GM18873 (cell line): ENCODE data around the gene CRB1.
"Not testable (repeated sequence)": the region's sequence is repeated elsewhere in the genome, so short reads cannot be mapped to it uniquely, and the experiment has no call there.

Experiments
- ATAC-seq: cut with Tn5 transposase; IDR thresholded peaks from one replicate; pipeline ENCODE4 v1.9.1; 2021; ENCODE audit warnings: mild to moderate bottlenecking, moderate library complexity, moderate number of reproducible peaks; ENCODE audit not compliant: unreplicated experiment, low FRiP score

CRB1 gene

DNA sequence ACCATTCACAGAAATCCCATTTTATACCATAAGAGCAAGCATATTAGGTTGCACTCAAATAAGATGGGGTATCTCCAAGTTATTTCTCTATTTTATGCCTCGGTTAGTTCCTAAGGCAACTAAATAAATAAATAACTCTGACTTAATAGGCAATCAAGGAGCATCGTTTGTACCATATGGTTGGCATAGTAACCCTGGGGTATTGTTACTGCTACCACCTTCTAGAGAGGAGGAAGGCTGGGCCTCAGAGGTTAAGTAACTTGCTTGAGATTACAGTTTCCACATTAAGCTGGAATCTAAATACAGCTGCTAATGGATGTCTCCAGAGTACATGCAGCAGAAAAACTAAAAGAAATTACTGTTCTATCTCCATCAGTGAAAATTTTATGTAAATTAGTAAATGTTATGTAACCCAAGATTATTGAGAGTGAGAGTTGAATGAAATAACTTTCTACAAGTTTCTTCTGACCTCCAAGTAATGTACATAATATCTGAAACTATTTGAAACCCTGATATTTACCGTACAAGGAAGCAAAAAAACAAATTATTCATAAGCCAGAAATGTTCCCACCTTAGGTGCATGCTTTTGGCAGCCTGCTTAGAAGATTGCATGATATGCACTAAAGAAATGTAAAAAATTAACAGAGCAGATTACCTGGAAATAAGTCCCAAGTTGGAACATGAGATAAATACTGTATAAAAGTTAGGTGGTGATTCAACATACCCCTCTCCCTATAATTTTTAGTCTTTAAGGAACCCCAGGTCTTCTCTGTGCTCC lies 127.0 kb downstream of the CRB1 start:
- no peak for ATAC-seq

DNA sequence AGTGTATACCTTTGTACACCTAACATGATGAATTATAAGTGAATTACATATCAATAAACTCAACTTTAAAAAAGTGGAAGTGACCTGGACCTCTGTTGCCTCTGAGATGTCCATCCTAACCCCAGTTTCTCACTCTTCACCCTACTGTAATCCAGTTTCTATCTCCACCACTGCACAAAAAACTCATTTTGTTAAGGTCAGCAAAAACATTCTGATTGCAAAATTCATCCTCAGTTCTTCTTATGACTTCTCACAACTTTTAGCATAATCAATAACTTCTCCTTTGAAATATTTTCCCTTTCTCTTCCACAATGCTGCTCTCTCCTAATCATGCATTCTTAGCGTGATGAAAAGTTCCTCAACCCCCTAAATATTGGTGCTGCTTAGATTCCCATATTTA lies 129.8 kb downstream of the CRB1 start:
- no peak for ATAC-seq

DNA sequence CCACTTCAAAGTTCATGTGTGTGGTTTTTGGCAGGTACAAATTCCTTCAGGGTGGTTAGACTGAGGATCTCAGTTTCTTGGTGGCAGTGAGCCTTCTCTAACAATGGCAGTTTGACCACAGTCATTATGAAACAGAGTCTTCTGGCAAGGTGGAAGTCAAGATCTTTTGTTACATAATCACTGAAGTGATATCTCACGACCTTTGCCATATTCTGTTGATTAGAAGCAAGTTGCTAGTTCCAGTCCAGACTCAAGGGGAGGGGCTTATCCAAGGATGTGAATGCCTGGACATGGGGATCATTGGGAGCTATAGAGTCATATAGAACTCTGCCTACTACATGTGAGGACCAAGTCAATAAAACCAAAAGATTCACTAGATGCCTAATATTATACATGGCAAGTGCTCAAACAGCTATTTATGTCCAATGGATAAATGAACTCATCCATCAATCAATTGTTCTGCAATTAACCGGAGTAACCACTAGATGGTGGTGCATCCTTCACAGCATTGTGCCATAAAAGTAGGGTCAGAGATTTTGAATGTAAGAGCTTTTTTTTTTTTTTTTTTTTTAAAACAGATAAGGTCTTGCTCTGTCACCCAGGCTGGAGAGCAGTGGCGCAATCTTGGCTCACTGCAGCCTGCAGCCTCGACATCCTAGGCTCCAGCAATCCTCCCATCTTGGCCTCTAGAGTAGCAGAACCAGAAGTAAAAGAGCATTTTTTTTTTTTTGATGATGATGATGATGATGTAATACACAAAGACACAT lies 131.9 kb downstream of the CRB1 start:
- ATAC-seq = no peak

DNA sequence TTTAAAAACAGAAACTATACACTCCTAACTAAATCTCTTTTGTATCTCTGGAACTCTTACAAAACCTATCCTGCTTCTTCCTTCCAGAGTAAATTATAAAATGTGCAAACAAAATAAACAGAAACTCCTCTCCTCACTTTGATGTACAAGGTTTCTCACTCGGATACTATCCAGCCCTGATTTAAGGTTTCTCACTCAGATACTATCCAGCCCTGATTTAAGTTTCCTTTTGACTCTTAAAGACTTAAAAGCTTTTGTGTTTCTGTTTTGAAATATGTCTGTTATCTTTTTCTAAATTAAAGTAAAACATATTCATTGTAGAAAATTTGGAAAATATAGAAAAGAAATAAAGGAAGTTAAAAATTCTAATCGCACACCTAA lies 132.5 kb downstream of the CRB1 start:
- ATAC-seq = no peak

DNA sequence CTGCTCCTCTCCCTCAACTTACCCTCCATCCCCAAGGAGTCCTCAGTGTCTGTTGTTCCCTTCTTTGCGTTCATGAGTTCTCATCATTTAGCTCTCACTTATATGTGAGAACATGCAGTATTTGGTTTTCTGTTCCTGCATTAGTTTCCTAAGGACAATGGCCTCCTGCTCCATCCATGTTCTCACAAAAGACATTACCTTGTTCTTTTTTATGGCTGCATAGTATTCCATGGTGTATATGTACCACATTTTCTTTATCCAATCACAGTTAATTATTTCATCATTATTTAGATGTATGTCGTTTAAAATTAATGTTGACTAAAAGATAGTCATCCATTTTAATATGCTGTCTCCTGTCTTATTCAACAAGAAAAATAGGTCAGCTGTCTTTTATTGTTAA lies 134.1 kb downstream of the CRB1 start:
- no peak for ATAC-seq

DNA sequence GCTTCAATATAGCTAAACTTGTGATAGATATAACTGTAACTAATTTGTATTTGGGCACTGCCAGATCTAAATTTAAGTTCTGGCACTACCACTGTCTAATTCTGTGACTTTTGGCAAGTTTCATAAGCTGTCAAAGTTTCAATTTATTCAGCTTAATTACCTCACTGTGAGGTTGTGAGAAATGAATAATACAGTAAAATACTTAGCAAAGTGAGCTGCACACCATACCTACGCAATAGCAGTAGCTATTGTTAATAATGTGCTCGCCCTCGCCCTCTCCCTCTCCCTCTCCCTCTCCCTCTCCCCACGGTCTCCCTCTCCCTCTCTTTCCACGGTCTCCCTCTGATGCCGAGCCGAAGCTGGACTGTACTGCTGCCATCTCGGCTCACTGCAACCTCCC lies 136.7 kb downstream of the CRB1 start:
- not testable (repeated sequence) for ATAC-seq

DNA sequence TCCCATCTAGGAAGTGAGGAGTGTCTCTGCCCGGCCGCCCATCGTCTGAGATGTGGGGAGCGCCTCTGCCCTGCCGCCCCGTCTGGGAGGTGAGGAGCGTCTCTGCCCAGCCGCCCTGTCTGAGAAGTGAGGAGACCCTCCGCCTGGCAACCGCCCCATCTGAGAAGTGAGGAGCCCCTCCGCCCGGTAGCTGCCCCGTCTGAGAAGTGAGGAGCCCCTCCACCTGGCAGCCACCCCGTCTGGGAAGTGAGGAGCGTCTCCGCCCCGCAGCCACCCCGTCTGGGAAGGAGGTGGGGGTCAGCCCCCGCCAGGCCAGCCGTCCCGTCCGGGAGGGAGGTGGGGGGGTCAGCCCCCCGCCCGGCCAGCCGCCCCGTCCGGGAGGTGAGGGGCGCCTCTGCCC lies 137.6 kb downstream of the CRB1 start:
- ATAC-seq = not testable (repeated sequence)

DNA sequence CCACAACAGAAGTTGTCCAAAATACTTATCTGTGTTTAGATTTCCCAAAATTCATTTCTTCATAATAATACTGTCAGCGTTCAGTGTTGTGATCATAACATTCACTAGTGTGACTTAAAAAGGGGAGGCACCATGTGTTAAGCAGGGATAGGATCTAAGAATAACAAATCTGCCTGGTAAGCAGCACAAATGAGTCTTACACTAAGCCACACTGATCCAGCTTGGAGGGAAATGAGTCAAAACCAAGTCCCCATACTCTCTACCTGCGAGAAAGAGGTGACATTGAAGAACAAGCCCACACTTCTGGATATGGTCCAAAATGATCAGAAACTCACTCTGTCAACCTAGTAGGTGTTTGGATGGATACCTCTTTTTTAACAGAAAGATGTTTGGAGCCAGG lies 145.5 kb downstream of the CRB1 start:
- no peak for ATAC-seq

DNA sequence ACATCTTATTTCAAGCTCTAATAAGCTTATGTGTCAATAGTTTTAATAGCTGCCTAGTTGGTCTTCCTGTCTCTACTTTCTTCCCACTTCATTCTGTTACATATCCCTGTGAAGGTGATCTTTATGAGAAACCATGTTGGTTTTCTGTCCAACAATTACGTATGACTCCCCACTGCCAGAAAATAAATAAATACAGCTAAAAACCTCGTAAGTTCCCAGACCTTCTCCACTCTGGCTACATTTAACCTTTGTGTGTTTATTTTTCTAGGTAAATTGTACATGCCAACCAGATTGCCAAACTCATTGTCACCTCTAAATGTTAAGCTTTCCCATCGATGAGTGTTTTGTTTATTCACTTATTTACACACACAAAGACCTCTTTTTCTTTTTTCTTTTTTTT lies 147.2 kb downstream of the CRB1 start:
- no peak for ATAC-seq

DNA sequence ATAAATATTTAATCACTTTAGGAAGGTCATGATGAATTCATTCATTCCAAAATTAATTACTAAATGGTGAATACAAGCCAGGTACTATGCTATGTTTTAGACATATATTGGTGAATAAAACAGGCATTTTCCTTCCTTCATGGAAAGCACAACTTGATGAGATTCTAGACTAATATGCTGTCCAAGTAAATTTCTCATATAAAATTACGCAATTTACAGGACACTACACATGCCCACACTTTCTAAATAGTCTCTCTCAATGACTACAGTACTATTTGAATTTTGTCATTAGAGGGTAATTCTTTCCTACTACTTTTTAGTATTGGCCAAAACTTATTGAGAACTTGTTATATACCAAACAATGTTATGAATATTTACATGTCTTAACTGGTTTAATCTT lies 150.6 kb downstream of the CRB1 start:
- no peak for ATAC-seq

DNA sequence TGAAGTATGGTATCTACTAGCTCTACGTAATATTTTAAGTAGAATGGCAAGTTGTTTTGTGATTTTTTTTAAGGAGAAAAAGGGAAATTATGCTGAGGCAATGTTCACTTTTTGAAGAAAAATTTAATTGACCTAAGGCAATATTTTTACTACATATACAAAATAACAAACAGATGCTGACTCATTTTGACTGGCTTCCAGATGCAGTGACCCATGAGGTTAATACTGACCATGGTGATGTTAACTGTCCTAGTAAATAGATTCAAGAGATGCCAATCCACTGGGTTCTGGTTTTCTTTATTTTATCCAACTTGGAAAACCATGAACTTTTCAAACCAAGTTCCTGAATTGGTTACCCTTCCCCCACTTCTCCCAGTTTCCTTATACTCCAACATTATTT lies 154.9 kb downstream of the CRB1 start:
- ATAC-seq = no peak

DNA sequence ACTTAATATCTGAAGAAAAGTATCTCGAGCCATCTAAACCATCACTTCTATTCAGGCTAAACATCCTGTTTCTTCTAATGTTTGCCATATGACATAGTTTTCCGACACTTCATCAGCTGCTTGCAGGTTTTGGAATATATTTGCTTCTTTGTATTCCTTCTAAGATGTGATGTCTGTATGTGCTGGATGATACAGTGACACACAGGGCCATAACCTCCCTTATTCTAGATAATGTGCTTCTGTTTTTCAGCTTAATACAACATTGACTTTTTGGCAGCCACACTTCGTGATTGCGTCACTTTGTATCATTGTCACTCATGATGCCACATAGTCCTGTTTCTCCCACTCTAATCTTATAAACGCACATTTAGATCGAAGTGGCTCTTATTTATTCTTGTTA lies 156.3 kb downstream of the CRB1 start:
- ATAC-seq = no peak

DNA sequence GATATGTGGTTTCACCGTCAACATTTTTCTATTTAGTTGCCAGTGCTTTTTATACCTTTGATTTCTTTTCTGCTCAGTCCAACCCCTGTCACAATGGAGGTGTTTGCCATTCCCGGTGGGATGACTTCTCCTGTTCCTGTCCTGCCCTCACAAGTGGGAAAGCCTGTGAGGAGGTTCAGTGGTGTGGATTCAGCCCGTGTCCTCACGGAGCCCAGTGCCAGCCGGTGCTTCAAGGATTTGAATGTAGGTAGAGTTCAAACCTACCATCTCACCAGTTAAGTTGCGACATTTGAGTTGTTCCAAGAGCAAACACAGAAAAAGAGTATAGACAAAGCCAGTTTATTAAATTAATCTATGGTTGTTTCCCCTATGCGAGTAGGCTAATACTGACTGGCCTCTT lies 161.3 kb downstream of the CRB1 start:
- no peak for ATAC-seq

DNA sequence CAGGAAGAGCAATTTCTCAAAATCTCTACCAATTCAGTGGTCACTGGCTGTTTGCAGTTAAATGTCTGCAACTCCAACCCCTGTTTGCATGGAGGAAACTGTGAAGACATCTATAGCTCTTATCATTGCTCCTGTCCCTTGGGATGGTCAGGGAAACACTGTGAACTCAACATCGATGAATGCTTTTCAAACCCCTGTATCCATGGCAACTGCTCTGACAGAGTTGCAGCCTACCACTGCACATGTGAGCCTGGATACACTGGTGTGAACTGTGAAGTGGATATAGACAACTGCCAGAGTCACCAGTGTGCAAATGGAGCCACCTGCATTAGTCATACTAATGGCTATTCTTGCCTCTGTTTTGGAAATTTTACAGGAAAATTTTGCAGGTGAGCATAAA lies 167.2 kb downstream of the CRB1 start:
- ATAC-seq = no peak

DNA sequence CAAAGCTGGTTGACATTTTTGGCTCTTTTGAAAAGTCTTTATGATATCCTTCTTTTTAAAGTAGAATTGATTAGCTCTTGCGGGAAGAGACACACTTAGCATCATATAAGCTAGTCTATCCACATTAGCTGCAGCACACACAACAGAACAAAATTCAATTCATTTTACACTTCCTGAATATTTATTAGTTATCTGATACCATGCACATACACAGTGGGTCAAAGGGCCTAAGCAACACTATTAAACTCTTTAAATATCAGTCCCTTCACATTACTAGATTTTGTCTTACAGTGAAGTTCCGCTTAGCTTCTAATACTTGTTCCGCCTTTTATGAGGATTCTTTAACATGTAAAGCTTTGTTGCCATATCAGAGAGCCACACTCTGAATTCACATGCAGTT lies 169.5 kb downstream of the CRB1 start:
- ATAC-seq = no peak

DNA sequence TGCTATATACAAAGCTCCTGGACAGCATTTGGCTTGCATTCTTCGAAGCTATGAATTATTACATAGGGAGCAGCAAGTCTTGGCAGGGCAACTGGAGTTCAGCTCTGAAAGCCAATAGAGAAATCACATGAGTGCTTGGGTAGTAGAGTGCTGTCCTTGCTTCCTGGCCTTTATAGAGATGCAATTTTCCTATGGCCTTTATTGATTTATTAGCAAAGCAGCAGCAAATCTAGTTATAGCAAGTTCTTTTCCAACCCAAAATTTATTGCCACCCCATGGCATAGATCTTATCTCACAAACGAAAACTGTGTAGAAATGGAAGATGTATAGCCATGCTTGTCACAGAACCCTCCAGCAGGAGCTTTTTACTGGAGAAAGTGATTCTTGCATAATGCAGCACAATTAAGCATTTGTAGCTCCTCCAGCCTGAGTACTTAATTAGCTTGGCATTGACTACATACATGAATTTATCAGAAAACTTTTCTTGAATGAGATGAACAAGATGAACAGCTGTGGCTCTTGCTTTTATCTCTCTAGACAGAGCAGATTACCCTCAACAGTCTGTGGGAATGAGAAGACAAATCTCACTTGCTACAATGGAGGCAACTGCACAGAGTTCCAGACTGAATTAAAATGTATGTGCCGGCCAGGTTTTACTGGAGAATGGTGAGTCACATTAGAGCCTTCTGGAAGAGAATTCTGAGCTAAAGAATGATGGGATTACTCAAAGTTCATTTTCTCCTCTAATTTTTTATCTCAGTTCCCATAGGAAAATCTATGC lies 170.1 kb downstream of the CRB1 start:
- no peak for ATAC-seq

DNA sequence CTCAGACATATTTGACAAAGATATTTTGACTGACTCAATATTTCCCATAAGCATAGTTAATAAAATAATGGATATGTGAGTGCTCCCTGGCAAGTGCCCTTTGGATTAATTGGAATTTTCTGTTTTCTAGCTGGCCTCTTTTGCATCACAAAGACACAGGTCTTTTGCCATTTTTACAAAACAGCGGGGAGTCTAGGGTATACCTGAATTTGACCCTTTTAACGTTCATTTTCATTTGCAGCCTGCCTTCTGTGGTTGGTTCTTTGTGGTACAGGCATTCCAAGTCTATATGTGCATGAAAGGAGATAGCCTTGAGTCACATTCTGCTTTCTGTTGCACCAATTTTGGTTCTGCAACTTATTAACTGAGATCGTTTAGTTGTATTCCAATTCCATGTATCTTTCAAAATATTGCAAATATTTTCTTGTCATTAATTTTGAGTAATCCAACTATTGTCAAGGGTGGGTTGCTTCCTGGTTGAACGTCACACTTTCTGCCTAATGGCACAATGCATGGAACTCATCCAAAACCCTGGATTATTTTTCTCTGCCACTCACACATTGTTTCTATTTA lies 171.7 kb downstream of the CRB1 start:
- no peak for ATAC-seq

DNA sequence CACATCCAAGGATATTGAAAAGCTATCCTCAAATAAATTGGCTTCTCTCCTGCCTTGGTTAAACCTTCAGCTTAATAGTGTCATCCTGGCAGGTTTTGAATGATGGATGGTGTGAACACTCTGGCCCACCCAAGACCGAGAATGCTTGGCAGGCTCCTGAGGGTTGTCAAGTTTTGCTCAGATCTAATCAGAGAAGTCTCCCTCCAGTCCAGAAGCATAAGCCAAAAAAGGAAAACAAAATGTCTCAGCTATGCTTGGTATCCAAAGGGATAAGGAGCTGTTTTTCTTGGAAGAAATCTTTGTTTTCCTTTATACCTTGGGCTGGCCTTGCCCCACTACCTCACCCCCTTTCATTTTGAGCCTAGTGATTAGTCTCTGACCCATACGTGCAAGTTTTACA lies 172.7 kb downstream of the CRB1 start:
- ATAC-seq = no peak

DNA sequence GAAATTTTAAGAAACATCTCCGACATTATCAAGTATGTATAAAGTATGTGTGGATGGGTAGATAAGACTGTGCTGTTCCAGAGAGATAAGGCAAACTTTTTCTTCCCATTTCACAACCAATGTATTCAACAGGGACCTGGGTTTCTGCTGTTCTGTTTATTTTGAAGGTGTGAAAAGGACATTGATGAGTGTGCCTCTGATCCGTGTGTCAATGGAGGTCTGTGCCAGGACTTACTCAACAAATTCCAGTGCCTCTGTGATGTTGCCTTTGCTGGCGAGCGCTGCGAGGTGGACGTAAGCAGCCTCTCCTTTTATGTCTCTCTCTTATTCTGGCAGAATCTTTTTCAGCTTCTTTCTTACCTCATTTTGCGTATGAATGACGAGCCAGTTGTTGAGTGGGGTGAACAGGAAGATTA lies 174.0 kb downstream of the CRB1 start:
- no peak for ATAC-seq

DNA sequence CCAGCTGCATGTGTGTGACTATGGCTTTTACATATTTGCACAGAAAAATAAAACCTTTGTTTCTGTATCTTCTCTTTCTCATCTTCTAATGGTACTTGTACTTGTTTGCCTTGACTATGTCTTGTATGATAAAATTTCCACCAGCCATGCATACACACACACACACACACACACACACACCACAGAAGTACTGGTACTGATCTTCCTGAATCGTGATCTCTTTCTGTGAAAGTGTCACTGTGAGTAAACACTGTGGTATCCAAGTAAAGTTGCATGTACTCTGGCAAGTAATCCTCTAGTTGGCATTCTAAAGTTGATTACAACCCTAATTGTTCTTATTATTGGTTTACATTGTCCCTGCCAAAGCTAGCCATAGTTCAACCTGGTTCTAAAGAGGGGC lies 176.7 kb downstream of the CRB1 start:
- no peak for ATAC-seq
